Measurements from ENCODE around the gene RIMS3.

GRCh38 chr1:40607921-40608320 lies 57.6 kb downstream of the RIMS3 start:
- TF ChIP-seq TCF7 (CRISPR knock-in tag; IDR thresholded peaks at IDR 0.05; ENCODE audit: low read depth): no peak
- TF ChIP-seq CTCF (IDR thresholded peaks at IDR 0.05): no peak
- no peak for TF ChIP-seq MAX (CRISPR knock-in tag; IDR thresholded peaks at IDR 0.05)
- no peak for TF ChIP-seq ZBTB21 (CRISPR knock-in tag; IDR thresholded peaks at IDR 0.05; ENCODE audit: borderline replicate concordance)
- TF ChIP-seq ZNF232 (CRISPR knock-in tag; IDR thresholded peaks at IDR 0.05): no peak
- no peak for TF ChIP-seq USF2 (CRISPR knock-in tag; IDR thresholded peaks at IDR 0.05)
- TF ChIP-seq E2F4 (CRISPR knock-in tag; IDR thresholded peaks at IDR 0.05; ENCODE audit: borderline replicate concordance, low read depth): no peak
- no peak for TF ChIP-seq NR1H2 (CRISPR knock-in tag; IDR thresholded peaks at IDR 0.05)
- TF ChIP-seq NFYB (CRISPR knock-in tag; conservative IDR thresholded peaks at IDR 0.05; ENCODE audit: low read depth): no peak
- TF ChIP-seq ATF1 (CRISPR knock-in tag; IDR thresholded peaks at IDR 0.05): no peak
- no peak for TF ChIP-seq NFATC4 (CRISPR knock-in tag; IDR thresholded peaks at IDR 0.05)

Measured in WTC11 (cell line).